Measurements from ENCODE around the gene TULP1.

DNA sequence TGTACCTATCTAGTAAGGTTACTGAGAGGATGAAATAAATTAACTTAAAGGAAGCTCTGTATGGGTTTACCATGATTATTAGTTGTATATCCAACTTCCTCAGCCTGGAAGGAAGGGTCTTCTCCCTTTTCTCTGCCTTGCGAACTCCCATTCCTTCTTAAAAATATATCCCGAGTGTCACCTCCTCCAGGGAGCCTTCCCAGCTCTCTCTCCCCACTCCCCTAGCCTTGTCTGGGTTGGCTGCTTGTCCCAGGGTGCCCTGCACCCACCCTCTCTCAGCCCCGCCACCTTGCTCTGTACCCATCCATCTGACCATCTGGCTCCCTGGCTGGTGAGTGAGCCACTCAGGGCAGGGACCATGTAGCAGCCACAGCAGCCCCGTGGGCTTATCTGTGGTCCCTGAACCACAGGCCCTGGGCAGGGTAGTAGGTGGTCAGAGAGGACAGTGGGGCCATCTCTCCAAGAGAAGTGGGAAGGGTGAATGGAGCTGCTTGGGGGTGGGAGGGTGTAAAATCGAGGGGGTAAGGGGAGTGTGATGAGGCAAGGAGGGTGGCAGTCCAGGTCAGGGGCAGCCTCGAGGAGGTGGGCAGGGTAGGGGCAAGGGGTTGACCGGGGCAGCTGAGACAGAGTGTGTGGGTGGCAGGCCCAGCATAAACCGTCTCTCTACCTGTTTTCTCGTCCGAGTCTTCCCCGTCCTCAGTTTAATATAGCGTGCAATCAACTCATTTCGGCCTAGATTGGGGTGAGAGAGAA lies 28.6 kb downstream of the TULP1 start:
- TF ChIP-seq, protein P1, sequence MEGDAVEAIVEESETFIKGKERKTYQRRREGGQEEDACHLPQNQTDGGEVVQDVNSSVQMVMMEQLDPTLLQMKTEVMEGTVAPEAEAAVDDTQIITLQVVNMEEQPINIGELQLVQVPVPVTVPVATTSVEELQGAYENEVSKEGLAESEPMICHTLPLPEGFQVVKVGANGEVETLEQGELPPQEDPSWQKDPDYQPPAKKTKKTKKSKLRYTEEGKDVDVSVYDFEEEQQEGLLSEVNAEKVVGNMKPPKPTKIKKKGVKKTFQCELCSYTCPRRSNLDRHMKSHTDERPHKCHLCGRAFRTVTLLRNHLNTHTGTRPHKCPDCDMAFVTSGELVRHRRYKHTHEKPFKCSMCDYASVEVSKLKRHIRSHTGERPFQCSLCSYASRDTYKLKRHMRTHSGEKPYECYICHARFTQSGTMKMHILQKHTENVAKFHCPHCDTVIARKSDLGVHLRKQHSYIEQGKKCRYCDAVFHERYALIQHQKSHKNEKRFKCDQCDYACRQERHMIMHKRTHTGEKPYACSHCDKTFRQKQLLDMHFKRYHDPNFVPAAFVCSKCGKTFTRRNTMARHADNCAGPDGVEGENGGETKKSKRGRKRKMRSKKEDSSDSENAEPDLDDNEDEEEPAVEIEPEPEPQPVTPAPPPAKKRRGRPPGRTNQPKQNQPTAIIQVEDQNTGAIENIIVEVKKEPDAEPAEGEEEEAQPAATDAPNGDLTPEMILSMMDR (CRISPR knock-in tag; IDR thresholded peaks at IDR 0.05), result no peak
- TF ChIP-seq, protein P2, sequence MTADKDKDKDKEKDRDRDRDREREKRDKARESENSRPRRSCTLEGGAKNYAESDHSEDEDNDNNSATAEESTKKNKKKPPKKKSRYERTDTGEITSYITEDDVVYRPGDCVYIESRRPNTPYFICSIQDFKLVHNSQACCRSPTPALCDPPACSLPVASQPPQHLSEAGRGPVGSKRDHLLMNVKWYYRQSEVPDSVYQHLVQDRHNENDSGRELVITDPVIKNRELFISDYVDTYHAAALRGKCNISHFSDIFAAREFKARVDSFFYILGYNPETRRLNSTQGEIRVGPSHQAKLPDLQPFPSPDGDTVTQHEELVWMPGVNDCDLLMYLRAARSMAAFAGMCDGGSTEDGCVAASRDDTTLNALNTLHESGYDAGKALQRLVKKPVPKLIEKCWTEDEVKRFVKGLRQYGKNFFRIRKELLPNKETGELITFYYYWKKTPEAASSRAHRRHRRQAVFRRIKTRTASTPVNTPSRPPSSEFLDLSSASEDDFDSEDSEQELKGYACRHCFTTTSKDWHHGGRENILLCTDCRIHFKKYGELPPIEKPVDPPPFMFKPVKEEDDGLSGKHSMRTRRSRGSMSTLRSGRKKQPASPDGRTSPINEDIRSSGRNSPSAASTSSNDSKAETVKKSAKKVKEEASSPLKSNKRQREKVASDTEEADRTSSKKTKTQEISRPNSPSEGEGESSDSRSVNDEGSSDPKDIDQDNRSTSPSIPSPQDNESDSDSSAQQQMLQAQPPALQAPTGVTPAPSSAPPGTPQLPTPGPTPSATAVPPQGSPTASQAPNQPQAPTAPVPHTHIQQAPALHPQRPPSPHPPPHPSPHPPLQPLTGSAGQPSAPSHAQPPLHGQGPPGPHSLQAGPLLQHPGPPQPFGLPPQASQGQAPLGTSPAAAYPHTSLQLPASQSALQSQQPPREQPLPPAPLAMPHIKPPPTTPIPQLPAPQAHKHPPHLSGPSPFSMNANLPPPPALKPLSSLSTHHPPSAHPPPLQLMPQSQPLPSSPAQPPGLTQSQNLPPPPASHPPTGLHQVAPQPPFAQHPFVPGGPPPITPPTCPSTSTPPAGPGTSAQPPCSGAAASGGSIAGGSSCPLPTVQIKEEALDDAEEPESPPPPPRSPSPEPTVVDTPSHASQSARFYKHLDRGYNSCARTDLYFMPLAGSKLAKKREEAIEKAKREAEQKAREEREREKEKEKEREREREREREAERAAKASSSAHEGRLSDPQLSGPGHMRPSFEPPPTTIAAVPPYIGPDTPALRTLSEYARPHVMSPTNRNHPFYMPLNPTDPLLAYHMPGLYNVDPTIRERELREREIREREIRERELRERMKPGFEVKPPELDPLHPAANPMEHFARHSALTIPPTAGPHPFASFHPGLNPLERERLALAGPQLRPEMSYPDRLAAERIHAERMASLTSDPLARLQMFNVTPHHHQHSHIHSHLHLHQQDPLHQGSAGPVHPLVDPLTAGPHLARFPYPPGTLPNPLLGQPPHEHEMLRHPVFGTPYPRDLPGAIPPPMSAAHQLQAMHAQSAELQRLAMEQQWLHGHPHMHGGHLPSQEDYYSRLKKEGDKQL (CRISPR knock-in tag; IDR thresholded peaks at IDR 0.05; ENCODE audit: low read depth), result no peak
- no peak for TF ChIP-seq ZNF572 (CRISPR knock-in tag; IDR thresholded peaks at IDR 0.05)
- no peak for TF ChIP-seq BHLHE40 (IDR thresholded peaks at IDR 0.05; ENCODE audit: low read length)
- TF ChIP-seq, protein P3, sequence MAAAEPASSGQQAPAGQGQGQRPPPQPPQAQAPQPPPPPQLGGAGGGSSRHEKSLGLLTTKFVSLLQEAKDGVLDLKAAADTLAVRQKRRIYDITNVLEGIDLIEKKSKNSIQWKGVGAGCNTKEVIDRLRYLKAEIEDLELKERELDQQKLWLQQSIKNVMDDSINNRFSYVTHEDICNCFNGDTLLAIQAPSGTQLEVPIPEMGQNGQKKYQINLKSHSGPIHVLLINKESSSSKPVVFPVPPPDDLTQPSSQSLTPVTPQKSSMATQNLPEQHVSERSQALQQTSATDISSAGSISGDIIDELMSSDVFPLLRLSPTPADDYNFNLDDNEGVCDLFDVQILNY (CRISPR knock-in tag; conservative IDR thresholded peaks at IDR 0.05), result no peak
- TF ChIP-seq MTERF4 (CRISPR knock-in tag; IDR thresholded peaks at IDR 0.05), result no peak
- TF ChIP-seq ZNF446 (CRISPR knock-in tag; IDR thresholded peaks at IDR 0.05), result no peak
- no peak for TF ChIP-seq TOE1 (CRISPR knock-in tag; IDR thresholded peaks at IDR 0.05)
- no peak for TF ChIP-seq BRCA1 (CRISPR knock-in tag; IDR thresholded peaks at IDR 0.05)
